CD4-positive, alpha-beta T cell treated with Interleukin-4 for 4 hours (primary cell): ENCODE results near the gene UBE2K.
"Not testable (repeated sequence)": the region's sequence is repeated elsewhere in the genome, so short reads cannot be mapped to it uniquely, and the experiment has no call there.

Experiments used
- DNase-seq: peaks from one replicate; pipeline ENCODE4 v3.0.0-alpha.2; 2020

Gene UBE2K

DNA sequence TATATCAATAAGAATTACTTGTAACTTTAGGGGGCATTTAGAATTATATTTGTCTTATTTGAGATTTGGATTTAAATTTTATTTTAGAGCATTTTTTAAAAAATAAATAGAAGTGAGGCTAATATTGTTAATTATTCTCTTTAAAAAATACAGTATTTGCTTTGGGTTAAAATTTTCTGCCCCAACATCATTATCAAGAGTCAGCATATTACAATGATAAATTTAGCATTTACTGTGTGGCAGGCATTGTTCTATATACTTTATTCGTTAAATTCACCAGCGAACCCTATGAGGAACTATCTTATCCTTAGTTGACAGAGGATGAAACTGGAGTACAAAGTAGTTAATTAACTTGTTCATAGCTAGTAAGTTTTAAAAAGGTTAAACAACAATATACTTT lies 34.0 kb downstream of the UBE2K start:
- DNase-seq, result no peak

DNA sequence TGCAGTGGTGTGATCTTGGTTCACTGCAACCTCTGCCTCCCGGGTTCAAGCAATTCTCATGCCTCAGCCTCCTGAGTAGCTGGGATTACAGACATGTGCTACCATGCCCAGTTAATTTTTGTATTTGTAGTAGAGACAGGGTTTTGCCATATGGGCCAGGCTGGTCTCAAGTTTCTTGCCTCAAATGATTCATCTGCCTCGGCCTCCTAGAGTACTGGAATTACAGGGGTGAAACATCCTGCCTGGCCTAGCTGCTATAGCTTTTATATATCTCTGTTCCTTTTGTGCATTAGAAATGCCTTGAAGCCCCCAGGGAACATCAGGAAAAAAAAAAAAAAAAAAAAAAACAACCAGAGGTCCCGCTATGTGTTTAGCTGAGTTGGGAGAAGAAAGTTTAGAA lies 34.8 kb downstream of the UBE2K start:
- DNase-seq, result no peak

DNA sequence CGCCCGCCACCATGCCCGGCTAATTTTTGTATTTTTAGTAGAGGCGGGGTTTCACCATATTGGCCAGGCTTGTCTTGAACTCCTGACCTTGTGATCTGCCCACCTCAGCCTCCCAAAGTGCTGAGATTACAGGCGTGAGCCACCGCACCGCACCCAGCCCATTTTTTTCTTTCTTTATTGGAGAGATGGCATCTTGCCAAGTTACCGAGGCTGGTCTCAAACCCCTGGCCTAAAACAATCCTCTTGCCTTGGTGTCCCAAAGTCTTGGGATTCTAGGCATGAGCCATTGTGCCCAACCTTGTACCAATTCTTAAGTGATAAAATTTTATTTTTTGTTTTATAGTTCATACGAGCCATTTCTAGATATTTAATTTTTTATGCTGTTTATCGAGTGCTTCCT lies 41.7 kb downstream of the UBE2K start:
- not testable (repeated sequence) for DNase-seq

DNA sequence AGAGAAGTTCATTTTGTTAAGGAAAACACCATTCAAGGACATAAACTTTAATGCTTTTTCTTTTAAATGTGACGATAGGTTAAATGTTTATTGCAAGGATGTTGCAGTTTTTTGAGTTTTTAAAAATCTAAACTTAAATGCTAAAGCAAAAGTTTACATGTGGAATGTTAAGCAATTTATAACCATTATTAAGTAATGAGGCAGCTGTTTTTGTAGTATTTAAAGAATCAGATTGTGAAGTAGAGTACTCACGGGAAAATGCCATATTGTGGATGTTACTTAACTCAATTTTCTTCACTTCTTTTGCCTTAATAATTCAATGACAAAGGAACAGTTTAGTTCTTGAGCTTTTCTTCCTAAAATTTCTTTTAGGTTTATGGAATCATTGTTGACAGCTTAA lies 43.5 kb downstream of the UBE2K start:
- no peak for DNase-seq

DNA sequence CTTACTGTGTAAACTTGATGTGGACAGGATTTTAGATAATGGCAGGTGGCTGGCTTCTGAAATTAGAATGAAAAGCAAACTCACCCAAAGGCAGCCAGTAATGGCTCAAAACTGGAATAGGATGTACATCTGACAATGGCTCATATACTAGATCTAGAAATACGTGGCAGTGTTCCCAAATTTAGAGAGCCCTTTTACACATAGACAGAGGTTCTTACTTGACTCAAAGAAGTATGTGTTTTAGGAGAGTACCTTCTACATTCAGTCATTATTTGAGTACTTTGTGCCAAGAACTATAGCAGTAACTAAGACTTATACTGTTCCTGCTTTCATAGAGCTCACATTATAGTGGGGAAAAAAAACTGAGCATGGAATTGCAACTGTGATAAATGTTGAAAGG lies 48.0 kb downstream of the UBE2K start:
- no peak for DNase-seq

DNA sequence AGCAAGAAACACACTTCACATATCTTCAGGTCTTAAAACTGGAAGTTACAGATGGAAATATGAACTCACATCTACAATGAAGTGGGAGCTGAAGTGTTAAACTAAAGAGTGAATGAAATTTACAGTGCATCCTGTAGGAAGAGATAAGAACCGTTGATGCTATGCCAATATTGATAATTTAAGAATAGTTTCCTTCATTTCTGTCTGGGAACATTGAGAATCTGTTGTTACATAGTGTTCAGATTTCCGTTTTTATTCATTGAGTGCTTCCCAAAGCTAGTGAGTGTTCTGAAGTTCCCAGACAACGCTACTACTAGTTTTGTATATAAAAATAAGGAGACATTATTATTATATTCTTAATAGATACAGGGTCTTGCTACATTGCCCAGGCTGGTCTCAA lies 52.3 kb downstream of the UBE2K start:
- no peak for DNase-seq

DNA sequence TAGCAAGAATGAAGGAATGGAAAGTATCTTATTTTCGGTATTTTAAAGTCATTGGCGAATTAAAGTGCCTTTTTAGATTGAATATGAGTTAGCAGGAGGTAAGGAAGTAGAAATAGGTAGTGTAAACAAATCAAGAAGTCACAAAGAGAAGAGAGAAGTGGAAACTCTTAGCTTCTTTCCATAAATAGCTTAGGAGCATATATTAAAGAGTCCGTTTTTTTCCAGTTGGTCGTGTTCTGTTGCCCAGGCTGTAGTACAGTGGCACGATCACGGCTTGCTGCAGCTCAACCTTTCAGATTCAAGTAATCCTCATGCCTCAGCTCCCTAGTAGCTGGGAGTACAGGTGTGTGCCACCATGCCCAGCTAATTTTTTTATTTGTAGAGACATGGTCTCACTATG lies 56.4 kb downstream of the UBE2K start:
- no peak for DNase-seq

DNA sequence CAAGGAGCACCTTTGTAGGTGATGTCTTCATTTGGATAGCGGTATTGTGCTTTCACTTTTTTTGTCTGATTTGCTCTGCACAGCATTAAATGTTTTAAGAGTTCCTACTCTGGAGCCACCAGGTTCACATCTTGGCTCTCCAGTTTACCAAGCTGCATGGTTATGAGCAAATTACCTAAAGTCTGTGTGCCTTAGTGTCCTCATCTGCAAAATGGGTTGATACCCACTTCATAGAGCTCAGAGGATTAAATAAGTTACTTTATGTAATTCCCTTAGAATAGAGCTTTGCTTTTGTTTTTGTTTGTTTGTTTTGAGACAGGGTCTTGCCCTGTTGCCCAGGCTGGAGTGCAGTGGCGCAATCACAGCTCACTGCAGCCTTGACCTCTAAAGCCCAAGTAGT lies 58.2 kb downstream of the UBE2K start:
- no peak for DNase-seq

DNA sequence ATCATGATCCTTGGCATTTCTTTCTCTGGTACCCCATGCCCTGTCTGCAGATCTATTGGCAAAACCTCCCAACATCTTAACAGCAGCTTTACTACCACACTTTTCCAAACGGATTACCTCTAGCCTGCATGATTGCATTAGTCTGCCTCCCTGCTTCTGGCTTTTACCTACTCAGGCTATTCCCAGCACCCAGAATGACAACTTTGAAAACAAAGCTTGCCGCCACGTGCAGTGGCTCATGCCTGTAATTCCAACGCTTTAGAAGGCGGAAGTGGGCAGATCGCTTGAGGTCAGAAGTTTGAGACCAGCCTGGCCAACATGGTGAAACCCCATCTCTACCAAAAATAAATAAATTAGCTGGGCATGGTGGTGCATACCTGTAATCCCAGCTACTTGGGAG lies 60.2 kb downstream of the UBE2K start:
- DNase-seq, result no peak

DNA sequence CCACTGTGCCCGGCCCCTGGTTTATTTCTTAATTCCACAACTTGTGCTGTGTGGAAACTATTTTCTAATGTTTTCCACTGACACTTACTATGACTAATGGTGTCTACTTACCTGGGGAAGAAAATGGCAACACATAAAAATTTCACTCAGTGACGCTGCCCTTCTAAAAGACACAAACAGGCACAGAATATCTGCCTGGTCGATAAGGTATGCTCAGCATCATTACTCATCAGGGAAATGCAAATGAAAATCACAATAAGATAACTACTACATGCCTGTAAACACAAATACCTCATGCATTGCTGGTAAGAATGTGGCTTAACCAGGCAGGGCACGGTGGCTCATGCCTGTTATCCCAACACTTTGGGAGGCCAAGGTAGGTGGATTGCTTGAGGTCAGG lies 61.6 kb downstream of the UBE2K start:
- DNase-seq, result no peak

DNA sequence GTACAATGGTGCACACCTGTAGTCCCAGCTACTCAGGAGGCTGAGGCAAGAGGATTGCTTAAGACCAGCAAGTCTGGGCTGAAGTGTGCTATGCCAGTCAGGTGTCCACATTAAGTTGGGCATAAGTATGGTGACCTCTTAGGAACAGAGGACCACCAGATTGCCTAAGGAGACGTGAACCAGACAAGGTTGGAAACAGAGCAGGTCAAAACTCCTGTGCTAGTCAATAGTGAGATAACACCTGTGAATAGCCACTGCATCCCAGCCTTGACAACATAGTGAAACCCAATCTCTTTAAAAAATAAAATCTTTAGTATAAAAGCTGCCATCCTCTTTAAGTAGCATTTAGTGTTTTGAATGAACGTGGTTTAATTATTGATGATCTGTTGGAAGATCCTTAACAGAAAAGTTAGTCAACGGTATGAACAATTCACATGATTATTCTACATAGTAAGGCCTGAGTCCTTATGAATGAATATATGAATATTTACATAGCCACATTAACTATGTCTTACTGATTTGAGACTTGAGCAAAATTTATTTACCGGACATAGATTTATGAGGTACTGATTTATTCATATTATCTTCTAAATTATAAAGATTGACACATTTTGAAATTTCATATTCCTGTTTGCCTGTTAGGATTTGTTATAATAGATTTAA lies 63.2 kb downstream of the UBE2K start:
- DNase-seq, result no peak

DNA sequence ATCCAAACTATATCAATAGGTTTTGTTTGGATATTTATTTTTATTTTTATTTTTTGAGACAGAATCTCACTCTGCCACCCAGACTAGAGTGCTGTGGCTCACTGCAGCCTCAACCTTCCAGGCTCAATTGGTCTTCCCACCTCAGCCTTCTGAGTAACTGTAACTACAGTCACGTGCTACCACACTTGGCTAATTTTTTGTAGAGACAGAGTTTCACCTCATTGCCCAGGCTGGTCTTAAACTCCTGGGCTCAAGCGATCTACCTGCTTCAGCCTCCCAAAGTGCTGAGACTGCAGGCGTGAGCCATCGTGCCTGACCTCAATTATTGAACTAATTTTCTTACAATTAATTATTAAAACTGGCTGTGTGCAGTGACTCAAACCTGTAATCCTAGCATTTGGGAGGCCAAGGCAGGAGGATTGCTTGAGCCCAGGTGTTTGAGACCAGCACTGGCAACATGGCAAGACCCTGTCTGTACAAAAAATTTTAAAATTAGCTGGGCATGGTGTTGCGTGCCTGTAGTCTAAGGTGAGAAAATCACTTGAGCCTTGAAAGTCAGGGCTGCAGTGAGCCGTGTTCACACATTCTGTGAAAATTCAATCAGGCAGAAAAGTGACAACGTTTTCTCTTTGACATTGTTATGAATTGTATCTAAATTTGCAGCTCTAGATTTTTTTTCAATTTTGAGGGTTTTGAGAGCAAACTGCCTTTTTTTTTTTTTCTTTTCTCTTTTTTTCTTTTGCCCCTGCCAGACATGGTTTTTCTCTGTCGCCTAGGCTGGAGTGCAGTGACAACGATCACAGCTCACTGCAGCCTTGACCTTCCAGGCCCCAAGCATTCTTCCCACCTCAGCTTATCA lies 66.0 kb downstream of the UBE2K start:
- DNase-seq, result no peak

DNA sequence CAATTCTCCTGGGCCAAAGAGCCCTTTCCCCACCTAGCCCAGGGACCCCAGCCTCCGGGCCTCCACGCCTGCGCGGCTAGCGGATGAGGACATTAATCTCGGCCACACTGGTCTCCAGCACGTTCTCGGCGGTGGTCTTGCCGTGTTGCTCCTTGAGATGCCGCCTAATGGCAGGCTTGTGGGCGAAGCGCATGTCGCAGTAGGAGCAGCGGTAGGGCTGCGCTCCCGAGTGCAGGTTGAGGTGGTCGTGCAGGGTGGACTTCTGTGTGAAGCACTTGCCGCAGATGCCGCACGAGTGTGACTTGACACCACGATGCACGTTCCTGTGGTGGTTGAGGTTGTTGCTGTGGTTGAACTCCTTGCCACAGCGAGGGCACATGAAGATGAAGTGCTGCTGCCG lies 72.1 kb downstream of the UBE2K start:
- no peak for DNase-seq

DNA sequence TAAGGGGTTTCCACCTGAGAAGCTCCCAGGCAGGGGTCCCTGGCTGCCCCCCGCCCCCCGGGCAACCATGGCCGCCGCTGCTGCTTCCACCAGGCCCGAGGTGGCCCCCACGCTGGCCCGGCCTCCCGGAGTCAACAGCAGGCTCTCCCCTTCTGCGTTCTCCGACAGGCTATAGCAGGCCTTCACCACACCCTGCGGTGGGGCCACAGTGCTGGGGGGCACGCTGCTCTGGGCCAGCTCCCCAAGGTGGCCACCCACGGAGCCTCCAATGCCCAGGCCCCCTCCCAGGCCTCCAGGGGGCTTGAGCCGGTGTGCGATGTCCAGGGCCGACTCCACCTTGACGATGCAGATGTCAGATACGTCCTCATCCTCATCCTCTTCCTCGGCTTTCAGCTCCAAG lies 72.5 kb downstream of the UBE2K start:
- no peak for DNase-seq

DNA sequence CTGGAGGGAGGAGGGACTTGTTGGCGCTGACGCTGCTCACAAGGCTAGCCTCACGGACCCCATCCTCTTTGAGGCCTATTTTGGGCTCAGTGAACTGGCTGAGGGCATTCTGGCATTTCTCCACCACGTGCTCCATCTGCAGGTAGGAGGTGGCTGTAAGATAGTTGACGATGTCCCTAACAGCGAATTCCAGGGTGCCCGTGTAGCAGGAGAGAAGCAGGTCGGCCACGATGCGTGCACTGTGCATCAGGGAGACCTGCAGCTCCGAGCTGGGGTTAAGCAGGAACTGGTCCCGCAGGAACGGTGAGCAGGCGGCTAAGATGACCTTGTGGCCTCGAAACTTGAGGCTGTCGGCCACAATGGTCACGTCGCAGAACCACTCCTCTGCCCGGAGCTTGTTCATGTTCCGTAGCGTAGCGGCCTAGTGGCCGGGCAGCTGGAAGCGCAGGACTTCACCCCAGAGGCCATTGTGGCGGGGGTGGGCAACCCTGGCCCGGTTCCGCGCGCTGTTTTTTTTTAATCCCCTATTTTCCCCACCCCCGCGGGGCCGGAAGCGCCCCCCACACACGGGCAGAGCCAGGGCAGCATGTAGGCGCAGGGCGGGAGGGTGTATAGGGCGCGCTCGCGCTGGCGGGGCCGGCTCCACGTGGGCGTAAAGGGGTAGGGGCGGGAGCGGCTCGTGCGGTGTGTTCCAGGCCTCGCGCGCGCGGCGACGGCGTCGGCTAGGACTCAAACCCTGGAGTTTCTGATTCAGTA lies 73.2 kb downstream of the UBE2K start:
- no peak for DNase-seq

DNA sequence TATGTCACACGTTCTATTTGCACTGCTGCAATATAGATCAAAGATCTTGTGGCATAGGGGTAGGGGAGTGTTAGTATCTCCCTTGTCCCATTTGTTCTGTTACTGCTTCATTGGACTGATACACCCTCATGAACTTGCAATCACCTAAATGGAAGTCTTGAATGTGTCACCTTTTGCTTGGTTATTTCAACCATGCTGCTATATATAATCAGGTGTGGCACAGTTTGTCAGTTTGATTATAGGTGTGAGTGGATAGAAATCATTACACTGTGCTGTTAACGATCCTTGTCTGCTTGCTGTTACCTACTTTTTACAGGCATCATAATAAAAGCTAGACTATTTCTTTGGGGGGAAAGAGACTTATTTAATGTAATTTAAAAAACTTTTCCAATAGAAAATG lies 84.1 kb downstream of the UBE2K start:
- not testable (repeated sequence) for DNase-seq

DNA sequence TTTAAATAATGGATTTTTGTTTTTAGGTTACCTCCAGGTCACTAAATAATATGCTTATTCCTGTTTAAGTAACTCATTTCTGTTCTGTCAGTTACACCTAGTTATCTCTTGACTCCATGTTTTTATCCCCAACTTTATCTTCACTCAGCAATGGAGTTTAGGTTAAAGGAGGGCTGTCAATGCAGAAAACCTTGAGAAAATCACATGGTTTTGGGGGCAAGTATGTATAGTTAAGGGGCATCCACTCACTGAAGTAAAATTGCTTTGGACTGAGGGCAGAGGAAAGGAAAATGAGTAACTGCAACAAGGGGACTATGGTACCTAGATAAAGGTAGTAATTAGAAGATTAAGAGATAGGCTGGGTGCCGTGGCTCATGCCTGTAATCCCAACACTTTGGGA lies 87.1 kb downstream of the UBE2K start:
- DNase-seq, result no peak

DNA sequence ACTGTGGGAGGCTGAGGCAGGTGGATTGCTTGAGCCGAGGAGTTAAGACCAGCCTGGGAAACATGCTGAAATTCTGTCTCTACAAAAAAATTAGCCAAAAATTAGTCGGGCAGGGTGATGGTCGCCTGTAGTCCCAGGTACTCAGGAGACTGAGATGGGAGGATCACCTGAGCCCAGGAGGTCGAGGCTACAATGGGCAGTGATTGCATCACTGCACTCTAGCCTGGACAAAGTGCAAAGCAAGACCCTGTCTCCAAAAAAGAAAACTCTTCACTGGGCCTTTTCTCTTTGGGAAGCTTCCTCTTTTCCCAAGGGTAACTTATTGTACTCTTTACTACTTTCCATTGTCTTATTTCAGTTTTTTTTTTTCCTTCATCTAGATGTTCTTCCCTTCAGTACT lies 88.9 kb downstream of the UBE2K start:
- DNase-seq, result no peak

DNA sequence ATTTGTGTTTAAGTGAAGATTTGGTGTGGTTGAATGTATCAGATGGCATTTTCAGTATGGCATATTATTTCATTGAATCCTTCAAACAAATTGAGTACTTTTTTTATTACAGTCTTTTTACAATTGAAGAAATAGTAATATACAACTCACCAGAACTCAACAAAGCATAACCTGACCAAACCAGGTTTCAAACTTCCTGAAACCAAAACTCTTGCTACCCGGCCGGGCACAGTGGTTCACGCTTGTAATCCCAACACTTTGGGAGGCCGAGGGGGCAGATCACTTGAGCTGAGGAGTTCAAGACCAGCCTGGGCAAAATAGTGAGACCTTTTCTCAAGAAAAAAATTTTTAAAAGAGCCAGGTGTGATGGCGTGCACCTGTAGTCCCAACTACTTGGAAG lies 94.2 kb downstream of the UBE2K start:
- no peak for DNase-seq

DNA sequence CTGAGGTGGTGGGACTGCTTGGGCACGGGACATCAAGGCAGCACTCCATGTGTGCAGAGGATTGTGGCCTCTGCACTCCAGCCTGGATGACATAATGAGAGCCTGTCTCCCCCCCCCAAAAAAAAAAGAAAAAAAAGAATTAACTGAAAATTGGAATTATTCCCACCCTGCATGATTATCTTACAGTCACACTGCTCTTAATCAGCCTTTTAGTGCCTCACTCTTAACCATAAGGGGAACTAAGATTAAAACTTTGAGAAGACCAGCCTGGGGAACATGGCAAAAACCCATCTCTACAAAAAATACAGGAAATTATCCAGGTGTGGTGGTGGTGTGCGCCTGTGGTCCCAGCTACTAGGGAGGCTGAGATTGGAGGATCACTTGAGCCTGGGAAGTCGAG lies 94.6 kb downstream of the UBE2K start:
- no peak for DNase-seq

DNA sequence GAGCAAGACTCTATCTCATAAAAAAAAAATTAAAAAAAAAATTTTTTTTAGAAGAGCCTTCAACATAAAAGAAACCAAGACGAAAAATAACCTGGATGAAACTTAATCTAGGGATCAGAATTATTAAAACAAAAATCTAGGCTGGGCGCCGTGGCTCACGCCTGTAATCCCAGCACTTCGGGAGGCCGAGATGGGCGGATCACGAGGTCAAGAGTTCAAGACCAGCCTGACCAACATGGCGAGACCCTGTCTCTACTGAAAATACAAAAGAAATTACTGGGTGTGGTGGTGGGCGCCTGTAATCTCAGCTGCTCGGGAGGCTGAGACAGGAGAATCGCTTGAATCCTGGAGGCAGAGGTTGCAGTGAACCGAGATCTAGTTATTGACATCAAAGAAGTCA lies 95.0 kb downstream of the UBE2K start:
- DNase-seq, result not testable (repeated sequence)

DNA sequence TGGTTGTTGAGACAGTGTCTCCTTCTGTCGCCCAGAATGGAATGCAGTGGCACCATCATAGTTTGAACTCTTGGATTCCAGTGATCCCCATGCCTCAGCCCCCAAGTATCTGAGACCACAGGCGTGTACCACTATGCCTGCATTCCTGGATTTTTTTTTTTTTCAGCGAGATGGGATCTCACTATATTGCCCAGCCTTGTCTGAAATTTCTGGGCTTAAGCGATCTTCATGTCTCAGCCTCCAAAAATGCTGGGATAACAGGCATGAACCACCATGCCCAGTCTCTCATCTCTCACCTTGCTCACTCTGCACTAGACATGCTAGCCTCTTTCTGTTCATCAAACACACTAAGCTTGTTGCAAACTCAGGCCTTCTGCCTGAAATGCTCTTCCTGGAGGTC lies 104.1 kb downstream of the UBE2K start:
- no peak for DNase-seq

DNA sequence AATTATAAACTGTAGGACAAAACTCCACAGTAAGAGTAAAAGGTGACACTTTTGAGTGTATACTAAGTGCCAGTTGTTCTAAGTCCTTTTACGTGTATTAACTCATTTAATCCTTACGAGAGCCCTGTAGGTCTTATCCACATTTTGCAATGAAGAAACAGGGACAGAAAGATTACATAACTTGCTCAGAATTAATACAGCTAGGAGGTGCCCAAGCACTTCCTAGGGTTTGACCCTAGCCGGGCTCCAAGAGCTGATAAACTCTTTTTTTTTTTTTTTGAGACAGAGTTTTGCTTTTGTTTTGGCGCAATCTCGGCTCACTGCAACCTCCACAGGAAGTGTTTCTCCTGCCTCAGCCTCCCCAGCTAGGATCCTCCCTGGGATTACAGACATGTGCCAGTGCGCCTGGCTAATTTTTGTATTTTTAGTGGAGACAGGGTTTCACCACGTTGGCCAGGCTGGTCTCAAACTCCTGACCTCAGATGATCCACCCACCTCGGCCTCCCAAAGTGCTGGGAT lies 110.4 kb downstream of the UBE2K start:
- DNase-seq, result no peak

DNA sequence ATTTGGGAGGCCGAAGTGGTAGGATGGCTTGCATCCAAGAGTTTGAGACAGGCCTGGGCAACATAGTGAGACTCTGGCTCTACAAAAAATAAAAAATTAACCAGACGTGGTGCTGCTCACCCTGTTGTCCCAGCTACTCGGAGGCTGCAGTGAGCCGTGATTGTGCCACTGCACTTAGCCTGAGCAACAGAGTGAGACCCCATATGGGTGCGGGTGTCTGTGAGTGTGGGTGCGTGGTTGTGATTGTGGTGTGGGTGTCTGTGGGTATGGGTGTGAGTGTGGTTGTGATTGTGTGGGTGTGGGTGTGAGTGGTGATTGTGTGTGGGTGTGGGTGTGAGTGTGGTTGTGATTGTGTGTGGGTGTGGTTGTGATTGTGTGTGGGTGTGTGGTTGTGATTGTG lies 114.6 kb downstream of the UBE2K start:
- DNase-seq, result no peak
